HCT116 (cell line): ENCODE results near the gene CASP7.

Experiments
- CBX3 ChIP-seq: IDR thresholded peaks from 2 replicates; pipeline ENCODE4 v1.6.1; 2012; ENCODE audit warnings: low read depth
- CTCF ChIP-seq, 3 experiments: fragments of 200-600 bp in 1 of 3; sonication (generic) in 1 of 3; IDR thresholded peaks in 2 of 3; conservative IDR thresholded peaks in 1 of 3; 2 replicates each; pipeline ENCODE4 v1.5.1; 2012 to 2017; ENCODE audit warnings: low read depth in 2 of 3, low read length in 2 of 3, antibody characterized with exemption in 1 of 3, borderline replicate concordance in 1 of 3, control low read depth in 1 of 3, mild to moderate bottlenecking in 1 of 3, mixed read lengths in 1 of 3, mixed run types in 1 of 3, moderate library complexity in 1 of 3; ENCODE audit not compliant: insufficient read depth in 1 of 3
- EZH2 ChIP-seq: fragments of 200-600 bp; sonication (generic); IDR thresholded peaks from 2 replicates; pipeline ENCODE4 v1.6.1; 2017; ENCODE audit warnings: antibody characterized with exemption, mixed run types
- JUND ChIP-seq: IDR thresholded peaks from 2 replicates; pipeline ENCODE4 v1.6.1; 2012
- MAX ChIP-seq: IDR thresholded peaks from 2 replicates; pipeline ENCODE4 v1.6.1; 2012
- POLR2A ChIP-seq: IDR thresholded peaks from 2 replicates; pipeline ENCODE4 v1.7.0; 2011; ENCODE audit warnings: borderline replicate concordance; ENCODE audit not compliant: insufficient read depth, insufficient read length; ENCODE audit errors: extremely low read depth
- POLR2AphosphoS5 ChIP-seq: IDR thresholded peaks from 2 replicates; pipeline ENCODE4 v1.6.1; 2011; ENCODE audit warnings: mild to moderate bottlenecking, low read depth, low read length, moderate library complexity
- RAD21 ChIP-seq: IDR thresholded peaks from 2 replicates; pipeline ENCODE4 v1.6.1; 2012; ENCODE audit warnings: low read depth, mild to moderate bottlenecking
- REST ChIP-seq: IDR thresholded peaks from 2 replicates; pipeline ENCODE4 v1.6.1; 2012; ENCODE audit warnings: low read depth
- SIN3A ChIP-seq: IDR thresholded peaks from 2 replicates; pipeline ENCODE4 v1.6.1; 2012; ENCODE audit warnings: low read depth
- ZBTB33 ChIP-seq: IDR thresholded peaks from 2 replicates; pipeline ENCODE4 v1.6.1; 2011; ENCODE audit warnings: mild to moderate bottlenecking, low read length, moderate library complexity; ENCODE audit not compliant: insufficient replicate concordance; ENCODE audit errors: extremely low read depth

- no peak for TF ChIP-seq CTCF (IDR thresholded peaks at IDR 0.05 in 2 of 3, conservative IDR thresholded peaks at IDR 0.05 in 1 of 3; ENCODE audit: borderline replicate concordance in 1 of 3, insufficient read depth in 1 of 3, low read depth in 2 of 3, low read length in 2 of 3)
- no peak for TF ChIP-seq RAD21
- TF ChIP-seq POLR2A: no peak
- TF ChIP-seq SIN3A: no peak
- no peak for TF ChIP-seq EZH2
- no peak for TF ChIP-seq MAX
- TF ChIP-seq POLR2AphosphoS5: no peak
- no peak for TF ChIP-seq REST
- no peak for TF ChIP-seq JUND
- TF ChIP-seq CBX3: no peak
- no peak for TF ChIP-seq ZBTB33
These were observed 33.3 kb downstream of the CASP7 start for GRCh38 chr10:113712755-113713639.
